Fibroblast of skin of left quadriceps (primary cell): ENCODE data around the gene CAMKV.
A peak's percentile ranks its signal among the peaks of the same experiment; 100 is the strongest.

Source experiments
- DNase-seq, 2 experiments: peaks; one replicate each; pipeline ENCODE4 v3.0.0-alpha.2; 2013; ENCODE audit warnings: low read depth in 2 of 2

Gene CAMKV

GRCh38 chr3:49896345-49896744, 26.6 kb upstream of the CAMKV start:
- no peak for DNase-seq

- DNase-seq, result no peak
Observed at GRCh38 chr3:49895791-49896190, 26.1 kb upstream of the CAMKV start.

- no peak for DNase-seq
Observed at GRCh38 chr3:49889296-49889695, 19.6 kb upstream of the CAMKV start.

GRCh38 chr3:49886922-49887265, 17.2 kb upstream of the CAMKV start:
- DNase-seq, result no peak

GRCh38 chr3:49883998-49884397, 14.3 kb upstream of the CAMKV start:
- DNase-seq, result no peak

GRCh38 chr3:49882166-49882565, 12.5 kb upstream of the CAMKV start:
- no peak for DNase-seq

- no peak for DNase-seq
Observed at GRCh38 chr3:49880581-49881315, 11.0 kb upstream of the CAMKV start.

- DNase-seq, result no peak
Observed at GRCh38 chr3:49879721-49880120, 10.0 kb upstream of the CAMKV start.

GRCh38 chr3:49878686-49879085, 9.0 kb upstream of the CAMKV start:
- DNase-seq, result no peak

- no peak for DNase-seq
Observed at GRCh38 chr3:49877716-49878115, 8.0 kb upstream of the CAMKV start.

GRCh38 chr3:49876567-49876966, 6.9 kb upstream of the CAMKV start:
- DNase-seq, result no peak

GRCh38 chr3:49873623-49874022, 3.9 kb upstream of the CAMKV start:
- DNase-seq, result no peak

GRCh38 chr3:49872801-49873281, 3.1 kb upstream of the CAMKV start:
- DNase-seq, result no peak

GRCh38 chr3:49871531-49872153, 1.9 kb upstream of the CAMKV start:
- no peak for DNase-seq

GRCh38 chr3:49868862-49869466, 742 bp downstream of the CAMKV start:
- no peak for DNase-seq

GRCh38 chr3:49867871-49868321, 1.8 kb downstream of the CAMKV start:
- peak in 1 of 2 experiments; percentile 5 for DNase-seq

- no peak for DNase-seq
Observed at GRCh38 chr3:49867400-49867799, 2.3 kb downstream of the CAMKV start.

- DNase-seq, result no peak
Observed at GRCh38 chr3:49865198-49865784, 4.4 kb downstream of the CAMKV start.

- no peak for DNase-seq
Observed at GRCh38 chr3:49864505-49864904, 5.2 kb downstream of the CAMKV start.

GRCh38 chr3:49859576-49860305, 10.0 kb downstream of the CAMKV start:
- DNase-seq, result no peak

- peak; percentile 79 to 82 for DNase-seq
Observed at GRCh38 chr3:49856181-49857005, 13.3 kb downstream of the CAMKV start, which contains the start of gene TRAIP. Gene TRAIP (minus strand): TSS chr3:49856564. CDS start chr3:49856453, 111 bp downstream.
